Activated CD4-positive, alpha-beta T cell treated with anti-CD3 and anti-CD28 coated beads, Interleukin-2, amount 50 U/mL, for 24 hours (primary cell): ENCODE measurements around the gene RAB3C.

Experiments
- DNase-seq, 2 donors: peaks; one replicate each; pipeline ENCODE4 v3.0.0-alpha.2; 2020; ENCODE audit warnings: low read depth in 1 of 2, low spot score in 1 of 2

RAB3C gene

DNA sequence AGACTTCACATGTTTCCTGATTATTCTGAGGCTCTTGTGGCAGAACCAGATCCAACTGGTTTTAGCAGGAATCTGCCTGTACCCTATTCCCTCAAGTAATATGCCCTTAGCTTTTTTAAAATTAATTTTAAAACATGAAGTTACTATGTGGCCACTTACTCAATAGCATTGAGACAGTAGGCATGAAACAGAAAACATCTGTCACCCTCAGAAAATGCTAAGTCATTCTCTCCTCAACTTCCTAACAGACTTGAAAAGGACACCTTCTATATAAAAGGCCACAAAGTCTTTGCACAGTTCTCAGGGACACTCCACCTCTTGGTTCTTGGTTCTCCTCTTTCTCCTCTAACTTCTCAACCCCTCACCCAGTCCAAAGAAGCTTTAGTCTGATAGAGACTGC lies 277.8 kb downstream of the RAB3C start:
- no peak for DNase-seq

DNA sequence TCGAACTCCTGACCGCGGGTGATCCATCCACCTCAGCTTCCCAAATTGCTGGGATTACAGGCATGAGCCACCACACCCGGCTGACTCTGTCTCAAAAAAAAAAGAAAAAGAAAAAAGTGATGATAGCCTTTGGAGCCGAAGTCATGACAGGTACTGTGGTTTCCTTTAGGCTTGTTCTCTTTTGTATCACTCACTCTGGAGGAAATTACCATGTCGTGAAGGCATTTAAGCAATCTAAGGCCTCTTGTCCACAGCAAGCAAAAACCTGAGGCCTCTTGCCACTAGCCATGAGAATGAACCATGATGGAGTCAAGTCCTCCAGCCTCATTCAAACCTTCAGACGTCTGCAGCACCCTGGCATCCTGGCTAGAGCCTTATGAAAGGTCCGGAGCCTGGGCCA lies 286.1 kb downstream of the RAB3C start:
- no peak for DNase-seq

DNA sequence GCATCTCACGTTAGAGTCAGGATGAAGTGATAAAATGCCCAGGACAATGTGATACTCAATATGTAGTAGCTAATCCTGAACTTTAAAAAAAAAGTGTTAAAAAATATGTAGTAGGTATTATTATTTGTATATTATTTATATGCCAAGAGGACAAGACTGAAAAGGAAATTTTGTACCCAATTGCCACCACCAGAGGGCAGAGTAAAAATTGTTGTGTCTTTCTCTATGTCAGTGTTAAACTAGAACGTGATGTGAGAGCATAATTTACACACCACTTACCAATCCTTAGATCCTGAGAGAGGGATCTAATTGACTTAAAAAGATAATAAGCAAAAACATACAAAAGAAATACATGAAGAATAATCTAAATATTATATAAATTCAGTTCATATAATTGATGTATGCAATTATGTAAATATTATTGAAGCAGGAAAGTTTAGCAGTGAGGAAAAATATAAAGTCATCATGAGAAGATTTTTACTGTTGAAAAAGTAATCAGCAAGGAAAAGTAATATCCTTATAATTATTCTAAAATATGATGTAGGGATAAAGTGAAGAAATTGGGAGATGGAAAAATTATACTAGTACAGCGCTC lies 288.9 kb downstream of the RAB3C start:
- DNase-seq = no peak

DNA sequence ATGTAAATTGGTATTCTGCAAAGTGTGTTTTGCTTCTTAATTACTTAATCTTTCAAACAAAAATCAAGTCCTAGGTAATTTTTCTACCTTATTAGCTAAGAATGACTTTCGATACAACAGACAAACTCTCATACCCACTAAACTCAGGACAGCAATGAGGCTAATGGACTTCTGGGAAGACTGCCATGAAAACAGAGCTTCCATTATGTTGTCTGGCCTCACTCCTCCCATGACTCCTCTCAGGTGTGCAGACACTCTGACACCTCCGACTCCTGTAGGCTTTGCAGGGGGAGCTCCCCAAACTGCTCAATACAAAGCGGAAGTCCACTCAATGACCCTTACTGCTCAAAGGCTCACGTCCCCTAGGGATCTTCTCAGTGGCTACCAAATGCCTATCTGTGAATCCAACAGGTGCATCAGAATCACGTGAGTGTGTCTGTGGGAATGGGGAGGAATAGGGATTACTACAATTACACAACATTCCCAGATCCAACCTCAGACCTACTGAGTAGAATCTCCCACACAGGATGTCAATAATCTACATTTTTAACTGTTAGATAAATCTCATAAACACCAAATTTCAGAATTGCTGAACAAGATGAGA lies 289.9 kb downstream of the RAB3C start:
- DNase-seq = no peak

DNA sequence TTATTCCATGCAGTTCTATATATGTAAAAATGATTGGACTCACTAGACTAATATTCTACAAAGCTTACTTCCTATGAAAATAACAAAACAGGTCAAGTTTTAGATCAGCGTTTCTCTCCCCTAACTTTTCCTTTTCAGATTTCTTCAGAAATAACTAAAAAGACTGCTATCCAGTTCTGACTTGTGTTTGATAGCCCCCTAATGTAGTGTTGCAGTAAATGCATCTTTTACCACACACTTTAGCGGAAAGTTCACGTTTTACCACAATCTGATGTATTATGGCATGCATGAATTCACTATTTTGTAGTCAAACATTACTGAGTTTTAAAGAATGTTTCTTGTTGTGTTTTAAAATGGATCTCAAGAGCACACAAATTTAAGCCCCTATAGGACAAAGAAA lies 292.7 kb downstream of the RAB3C start:
- no peak for DNase-seq

DNA sequence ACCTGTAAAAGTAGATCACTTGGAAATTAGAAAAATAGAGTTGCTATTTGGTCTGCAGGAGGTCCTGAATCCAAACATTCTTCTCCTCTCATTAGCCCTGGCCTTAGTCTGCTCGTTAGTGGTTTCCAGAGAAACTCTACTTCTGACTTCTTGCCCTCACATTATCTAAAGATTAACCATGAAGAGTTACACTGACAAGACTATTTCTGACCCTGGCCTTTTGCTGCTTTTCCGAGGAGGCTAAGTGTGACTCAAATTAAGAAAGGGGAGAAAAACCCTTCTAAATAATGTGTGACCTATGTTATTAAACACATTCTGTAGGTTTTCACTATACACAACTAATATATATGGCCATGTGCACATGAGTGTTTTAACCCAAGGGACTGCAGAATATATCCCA lies 302.4 kb downstream of the RAB3C start:
- no peak for DNase-seq

DNA sequence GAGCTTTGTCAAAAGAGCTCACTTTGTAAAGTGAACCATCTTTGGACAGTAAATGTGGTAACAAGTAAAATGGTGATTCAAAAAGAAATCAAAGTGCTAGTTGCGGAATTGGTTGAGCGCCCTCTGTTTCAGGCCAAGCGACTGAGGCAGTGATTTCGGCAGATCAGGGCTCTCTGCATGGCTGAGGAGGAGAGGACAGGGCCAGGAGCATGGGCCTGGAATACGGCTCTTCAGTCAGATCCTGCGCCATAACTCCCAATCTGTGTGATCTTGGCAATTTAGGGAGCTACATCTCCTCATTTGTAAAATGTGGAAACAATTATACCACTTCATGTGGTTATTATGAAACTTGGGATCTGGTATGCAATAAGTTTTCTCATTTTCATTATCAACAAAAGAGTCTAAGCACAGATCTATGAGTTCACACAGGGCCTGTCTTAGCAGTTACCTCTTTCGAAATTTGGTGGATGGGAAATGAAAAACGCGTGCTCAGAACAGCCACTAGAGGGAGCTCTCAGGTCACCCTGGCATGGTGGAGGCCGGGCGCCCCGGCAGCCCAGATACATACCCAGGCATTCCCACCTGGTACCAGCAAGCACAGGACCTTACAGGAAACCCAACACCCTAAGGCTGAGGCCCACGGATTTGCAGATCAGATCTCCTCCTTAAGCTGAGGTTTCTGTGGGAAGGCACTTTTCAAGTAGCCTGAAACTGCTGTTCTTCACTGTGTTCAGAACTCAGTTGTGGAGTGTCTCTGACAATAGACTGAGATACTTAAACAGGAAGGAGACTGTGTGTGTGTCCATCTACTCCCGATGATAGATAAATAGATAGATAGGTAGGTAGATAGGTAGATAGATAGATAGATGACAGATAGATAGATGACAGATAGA lies 303.7 kb downstream of the RAB3C start:
- DNase-seq = peak; percentile 17 to 59

DNA sequence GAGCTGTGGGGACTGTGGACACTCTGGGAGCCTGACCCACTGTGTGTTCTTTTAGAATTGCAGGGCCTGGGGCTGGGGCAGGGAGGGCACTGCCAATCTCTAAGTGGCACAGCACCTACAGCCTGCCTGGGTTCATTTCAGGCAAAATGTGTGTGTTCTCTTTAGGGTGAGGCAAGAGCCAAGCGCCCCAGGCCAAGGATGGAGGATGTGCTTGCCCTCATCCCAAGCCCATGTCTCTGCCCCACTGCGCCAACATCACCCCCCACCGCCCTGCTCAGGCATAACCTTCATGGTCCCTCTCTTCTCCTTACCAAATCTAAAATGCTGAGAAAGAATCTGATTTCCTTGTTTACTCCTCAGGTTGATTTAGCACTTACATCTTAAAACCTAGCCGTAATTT lies 304.4 kb downstream of the RAB3C start:
- no peak for DNase-seq

DNA sequence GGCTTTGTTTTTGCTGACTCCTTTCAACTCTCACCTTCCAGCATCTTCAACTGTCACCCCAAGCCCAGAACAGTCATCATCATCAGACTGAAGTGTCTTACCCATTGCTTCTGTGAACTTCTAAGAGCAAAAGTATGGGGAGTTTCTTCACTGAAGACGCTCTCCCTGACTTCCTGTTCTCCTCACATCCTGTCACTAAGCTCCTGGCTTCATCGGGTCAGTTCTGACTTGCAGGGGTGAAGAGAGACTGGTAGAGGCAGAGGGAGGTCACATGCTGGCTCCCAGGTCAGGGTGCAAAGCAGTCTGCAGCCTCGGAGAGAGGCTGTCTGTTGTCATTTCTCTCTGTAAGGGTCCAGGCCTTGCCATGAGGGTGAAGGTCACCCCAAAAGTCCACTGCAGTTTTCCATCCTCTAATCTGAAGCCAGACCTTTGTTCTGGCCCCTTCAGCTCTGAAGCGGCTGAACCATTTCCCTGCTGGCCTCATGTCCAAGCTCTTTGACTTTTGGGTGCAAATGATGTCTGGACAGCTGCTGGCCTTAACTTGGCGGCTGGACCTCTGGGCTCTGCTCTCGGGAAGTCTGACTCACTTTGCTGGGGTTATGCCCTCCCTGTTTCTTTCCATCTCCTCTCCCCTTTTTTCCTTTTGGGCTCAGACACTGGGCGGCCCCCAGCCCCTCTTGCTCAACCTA lies 305.0 kb downstream of the RAB3C start:
- DNase-seq = no peak

DNA sequence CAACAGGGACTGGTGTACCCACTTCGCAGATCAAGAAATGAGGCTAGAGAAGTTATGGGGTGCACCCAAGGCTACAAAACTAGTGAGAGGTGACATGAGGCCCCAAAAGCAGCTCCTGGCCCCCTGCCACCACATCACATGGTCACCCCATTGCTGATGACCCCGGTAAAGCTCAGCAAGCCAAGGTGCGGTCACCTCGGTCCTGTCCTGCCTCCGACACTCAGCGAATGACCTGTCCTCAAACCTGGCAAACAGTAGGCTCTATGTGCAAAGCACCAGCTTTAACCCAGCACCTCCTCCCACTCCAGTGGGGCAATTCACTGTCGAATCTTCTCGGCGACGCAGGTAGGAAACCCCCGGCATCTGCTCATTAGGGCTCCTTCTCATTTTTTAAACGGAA lies 307.4 kb downstream of the RAB3C start:
- DNase-seq = no peak

DNA sequence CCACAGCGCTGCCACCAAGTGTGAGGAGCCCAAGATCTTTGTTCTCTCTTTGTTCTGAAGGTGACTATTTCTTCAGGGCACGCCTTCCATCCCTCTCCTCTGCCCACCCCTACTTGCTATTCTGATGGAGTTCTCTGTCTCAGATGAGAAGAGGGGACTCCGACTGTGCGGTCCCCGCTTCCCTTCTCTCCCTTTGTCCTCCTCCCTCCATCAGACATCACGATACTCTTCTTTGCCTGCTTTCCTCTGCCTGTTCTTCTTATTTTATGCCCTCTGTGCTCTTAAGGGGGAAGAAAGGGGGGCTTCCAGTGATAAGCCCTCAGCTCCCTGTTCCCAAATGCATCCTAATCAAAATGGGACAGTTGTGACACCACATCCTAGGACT lies 307.8 kb downstream of the RAB3C start:
- DNase-seq = no peak

DNA sequence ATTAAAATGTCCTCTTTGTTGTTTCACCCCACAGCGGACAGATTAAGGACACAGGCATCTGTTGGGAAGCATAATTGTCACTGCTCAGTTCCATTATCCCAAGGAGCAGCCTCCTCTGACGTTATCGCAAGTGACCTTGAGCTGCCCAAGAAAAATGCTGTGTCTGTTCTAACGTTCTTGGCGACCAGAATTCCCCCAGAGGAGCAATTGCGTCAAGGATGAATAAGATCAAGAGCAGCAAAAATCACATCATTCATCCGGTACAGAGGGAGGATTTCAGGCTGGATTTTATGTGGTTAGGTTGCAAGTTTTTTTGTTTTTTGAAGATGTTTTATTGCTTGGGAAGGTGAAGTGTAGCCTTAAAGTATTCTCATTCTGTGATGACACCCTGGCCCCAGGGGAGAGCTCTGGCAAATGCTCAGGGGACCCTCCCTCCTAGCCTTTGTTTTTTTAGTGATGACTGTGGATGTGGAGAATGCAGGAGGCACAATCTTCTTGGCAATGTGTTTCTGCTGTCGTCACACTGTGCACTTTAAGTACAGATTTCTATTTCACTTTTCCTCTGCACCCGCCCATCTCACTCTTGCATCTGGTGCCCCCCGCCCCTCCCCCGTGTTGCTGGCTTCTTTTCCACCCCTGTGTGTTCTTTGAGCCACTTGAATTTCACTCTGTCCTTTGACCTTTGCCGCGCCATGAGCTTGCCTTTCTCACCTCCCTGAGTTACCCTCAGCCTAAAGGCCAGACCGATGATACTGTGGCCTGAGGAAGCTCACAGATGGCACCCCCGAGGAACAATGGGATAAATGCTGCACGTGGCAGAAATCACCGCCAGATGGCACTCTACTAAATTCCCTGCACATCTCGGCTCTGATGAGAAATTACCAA lies 308.5 kb downstream of the RAB3C start:
- DNase-seq = peak; percentile 36 to 52

DNA sequence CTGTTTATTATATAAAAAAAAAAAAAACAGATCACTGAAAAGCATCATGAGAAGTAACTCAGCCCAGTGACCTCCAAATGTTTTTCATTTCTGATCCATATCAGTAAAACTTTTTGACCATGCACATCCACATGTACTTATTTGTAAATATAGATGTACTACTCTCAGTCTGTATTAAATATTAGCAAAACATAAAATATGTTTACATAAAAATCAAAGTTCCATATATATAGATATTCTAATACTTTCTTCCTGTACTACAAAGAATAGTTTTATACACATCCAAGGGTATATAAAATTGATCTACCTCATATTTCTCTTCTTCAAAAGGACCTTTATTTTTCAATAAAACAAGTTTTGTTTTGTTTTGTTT lies 309.1 kb downstream of the RAB3C start:
- no peak for DNase-seq

DNA sequence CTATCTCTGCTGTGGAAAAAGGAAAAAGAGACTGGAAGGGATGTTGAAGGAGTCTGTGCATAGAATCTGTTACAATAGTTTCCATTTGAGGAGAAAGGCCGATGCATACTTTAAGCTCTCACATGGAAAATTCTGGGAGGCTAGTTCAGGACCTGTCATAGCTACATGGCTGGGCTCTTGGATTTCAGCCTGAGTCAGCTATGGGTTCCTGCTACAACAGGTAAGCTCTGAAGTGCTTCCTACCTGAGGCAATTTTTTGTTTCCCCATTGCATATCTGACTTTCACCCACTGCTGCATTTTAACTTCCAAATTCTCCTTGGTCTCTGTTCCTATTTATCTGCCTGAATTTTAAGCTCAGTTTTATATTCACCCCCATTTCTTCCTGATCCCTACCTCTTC lies 310.7 kb downstream of the RAB3C start:
- DNase-seq = no peak

DNA sequence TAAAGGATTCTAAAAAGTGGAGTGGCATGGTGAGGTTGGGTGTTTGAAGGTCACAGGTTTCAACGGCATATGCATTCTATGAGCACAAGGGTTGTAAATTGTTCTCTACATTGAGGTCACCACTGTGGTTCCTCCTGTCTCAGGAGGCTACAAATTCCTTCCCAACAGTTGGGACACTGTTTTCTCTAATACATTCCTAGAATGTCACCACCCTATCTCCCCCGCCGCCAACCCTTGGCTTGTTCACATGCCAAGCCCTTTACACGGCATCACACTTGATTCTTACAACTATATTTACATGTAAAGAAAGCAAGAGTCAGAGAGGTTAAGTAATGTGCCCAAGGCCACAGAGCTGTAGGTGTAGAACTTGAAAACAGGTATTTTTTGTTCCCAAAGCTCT lies 315.1 kb downstream of the RAB3C start:
- no peak for DNase-seq

DNA sequence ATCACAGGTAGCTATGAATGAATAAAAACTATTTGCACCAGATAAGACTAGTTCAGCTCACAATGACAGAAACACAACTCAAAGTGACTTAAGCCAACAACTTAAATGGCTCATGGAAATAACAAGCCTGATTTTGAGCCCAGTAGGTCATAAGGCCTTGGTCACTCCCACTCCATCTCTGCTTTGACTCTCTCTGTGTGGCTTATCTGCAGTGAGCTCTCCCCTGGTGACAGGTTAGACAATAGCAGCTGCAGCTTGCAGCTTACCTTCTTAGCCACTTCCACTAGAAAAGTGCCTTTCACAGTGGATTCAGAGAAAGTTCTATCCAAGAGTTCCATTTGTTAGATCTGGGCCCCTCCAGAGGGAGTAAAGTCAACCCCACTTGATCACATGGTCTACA lies 315.7 kb downstream of the RAB3C start:
- no peak for DNase-seq

DNA sequence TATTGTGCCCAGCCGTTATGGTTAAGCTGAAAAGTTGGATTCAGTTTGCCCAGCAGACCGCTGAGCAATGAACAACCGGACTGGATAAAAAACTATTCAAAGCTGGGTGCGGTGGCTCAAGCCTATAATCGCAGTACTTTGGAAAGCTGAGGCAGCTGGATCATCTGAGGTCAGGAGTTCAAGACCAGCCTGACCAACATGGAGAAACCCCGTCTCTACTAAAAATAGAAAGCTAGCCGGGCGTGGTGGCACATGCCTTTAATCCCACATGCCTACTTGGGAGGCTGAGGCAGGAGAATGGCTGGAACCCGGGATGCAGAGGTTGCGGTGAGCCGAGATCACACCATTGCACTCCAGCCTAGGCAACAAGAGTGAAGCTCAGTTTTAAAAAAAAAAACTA lies 318.4 kb downstream of the RAB3C start:
- no peak for DNase-seq

DNA sequence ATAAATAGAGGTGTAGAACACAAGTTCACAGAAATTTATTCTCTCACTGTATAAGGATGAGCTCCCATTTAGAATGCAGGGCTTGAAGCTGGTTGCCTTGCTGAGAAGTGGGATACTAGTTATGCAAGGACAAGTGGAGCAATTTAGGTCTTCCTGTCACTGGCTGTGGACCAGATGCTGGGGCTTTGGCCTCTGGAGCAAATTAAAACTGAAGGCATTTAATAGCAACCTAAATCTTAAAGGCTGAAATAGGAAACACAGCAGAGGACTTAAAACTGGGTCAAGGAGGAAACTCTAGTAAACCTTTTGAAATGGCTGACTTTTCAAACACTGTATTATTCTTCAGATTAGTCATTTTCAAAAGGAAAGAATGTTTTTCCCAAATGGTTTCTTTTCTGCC lies 319.4 kb downstream of the RAB3C start:
- no peak for DNase-seq

DNA sequence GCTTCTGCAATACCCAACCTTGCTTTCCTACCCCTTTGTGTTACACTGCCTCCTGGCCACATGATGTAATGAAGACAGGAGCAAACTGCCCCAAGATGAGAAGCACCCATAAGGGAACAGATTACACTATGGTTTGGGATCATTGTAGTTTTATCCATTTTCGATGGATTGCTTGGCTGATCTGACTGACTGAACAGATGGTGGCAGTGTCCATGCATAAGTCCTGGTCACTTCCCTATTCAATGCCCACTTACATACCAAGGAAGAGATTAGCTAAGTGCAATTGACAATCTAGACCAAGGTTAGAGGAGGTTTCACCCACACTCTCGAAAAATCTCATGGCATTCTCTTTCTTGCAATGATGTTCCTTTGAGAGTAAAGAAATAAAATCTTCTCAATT lies 319.9 kb downstream of the RAB3C start:
- DNase-seq = no peak

DNA sequence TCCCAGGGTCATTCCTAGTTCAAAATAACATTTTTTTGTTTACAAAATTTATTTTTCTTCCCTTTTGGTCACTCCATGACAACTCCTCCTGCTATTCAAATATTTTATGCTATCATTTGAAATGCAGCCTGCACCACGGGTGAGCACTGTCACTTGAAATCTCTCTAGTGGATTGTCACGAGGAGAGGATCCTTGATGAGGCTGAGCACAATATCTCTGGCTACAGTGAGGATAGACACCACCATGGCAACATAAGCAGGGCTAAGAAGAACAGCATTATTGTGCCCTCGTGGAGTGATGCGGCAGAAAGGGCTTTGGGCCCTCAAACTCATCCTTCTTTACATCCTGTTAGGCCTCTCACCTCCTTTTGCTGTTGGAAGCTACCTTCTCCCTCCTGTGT lies 321.9 kb downstream of the RAB3C start:
- no peak for DNase-seq

DNA sequence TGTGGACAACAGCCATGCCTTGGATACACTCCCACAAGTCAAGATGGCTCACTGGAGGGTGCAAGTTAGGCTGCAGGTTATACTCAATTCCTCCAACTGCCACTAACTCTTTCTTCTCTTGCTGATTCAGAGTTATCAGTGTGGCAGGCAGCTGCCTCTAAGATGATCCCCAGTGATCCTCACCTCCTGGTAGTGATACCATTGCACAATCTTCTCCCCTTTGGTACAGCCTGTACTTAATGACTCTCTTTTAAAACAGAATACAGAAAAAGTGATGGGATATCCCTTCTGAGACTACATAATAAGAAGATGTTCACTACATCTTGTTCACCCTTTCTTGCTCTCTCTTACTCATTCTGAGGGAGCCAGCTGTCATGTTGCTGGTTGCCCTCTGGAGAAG lies 323.1 kb downstream of the RAB3C start:
- DNase-seq = no peak
